Activated T-cell treated with anti-CD3 and anti-CD28 coated beads for 4 hours (primary cell): ENCODE data around the gene PCNX1.
"Not testable (repeated sequence)": the region's sequence is repeated elsewhere in the genome, so short reads cannot be mapped to it uniquely, and the experiment has no call there.

Experiments used
- DNase-seq: peaks from one replicate; pipeline ENCODE4 v3.0.0-alpha.2; 2020

The PCNX1 gene

GRCh38 chr14:70907176-70907995 is at the start of gene PCNX1:
Gene PCNX1, plus strand, starts transcription at chr14:70907459. Its CDS starts 392 bp downstream, at chr14:70907851.
- DNase-seq, result peak; percentile 81

GRCh38 chr14:70857496-70857890 is 49.8 kb upstream of the PCNX1 start:
- DNase-seq, result no peak

- no peak for DNase-seq
Measured at GRCh38 chr14:70858641-70859040, 48.6 kb upstream of the PCNX1 start.

GRCh38 chr14:70866992-70867391 is 40.3 kb upstream of the PCNX1 start:
- DNase-seq, result not testable (repeated sequence)

- DNase-seq, result no peak
Measured at GRCh38 chr14:70871001-70871400, 36.3 kb upstream of the PCNX1 start.

- DNase-seq, result no peak
Measured at GRCh38 chr14:70871863-70872677, 35.2 kb upstream of the PCNX1 start.

- DNase-seq, result no peak
Measured at GRCh38 chr14:70872678-70873020, 34.6 kb upstream of the PCNX1 start.

GRCh38 chr14:70873627-70874026 is 33.6 kb upstream of the PCNX1 start:
- no peak for DNase-seq

- not testable (repeated sequence) for DNase-seq
Measured at GRCh38 chr14:70875811-70876460, 31.3 kb upstream of the PCNX1 start.

- DNase-seq, result no peak
Measured at GRCh38 chr14:70879448-70879847, 27.8 kb upstream of the PCNX1 start.

GRCh38 chr14:70880888-70881287 is 26.4 kb upstream of the PCNX1 start:
- DNase-seq, result not testable (repeated sequence)

- DNase-seq, result no peak
Measured at GRCh38 chr14:70881549-70882177, 25.6 kb upstream of the PCNX1 start.

- DNase-seq, result no peak
Measured at GRCh38 chr14:70882776-70883492, 24.3 kb upstream of the PCNX1 start.

GRCh38 chr14:70884595-70885342 is 22.5 kb upstream of the PCNX1 start:
- no peak for DNase-seq

GRCh38 chr14:70885343-70886022 is 21.8 kb upstream of the PCNX1 start:
- no peak for DNase-seq

- no peak for DNase-seq
Measured at GRCh38 chr14:70886421-70887206, 20.6 kb upstream of the PCNX1 start.

GRCh38 chr14:70887207-70887681 is 20.0 kb upstream of the PCNX1 start:
- DNase-seq, result no peak

GRCh38 chr14:70887737-70888499 is 19.3 kb upstream of the PCNX1 start:
- DNase-seq, result no peak

GRCh38 chr14:70888681-70889175 is 18.5 kb upstream of the PCNX1 start:
- no peak for DNase-seq
